HG03039 (cell line): ENCODE data around the gene SLCO4A1.

ENCODE experiments used
- ATAC-seq: cut with Tn5 transposase; IDR thresholded peaks from one replicate; pipeline ENCODE4 v1.9.1; 2021; ENCODE audit warnings: mild to moderate bottlenecking, moderate library complexity; ENCODE audit not compliant: unreplicated experiment

Gene SLCO4A1

DNA sequence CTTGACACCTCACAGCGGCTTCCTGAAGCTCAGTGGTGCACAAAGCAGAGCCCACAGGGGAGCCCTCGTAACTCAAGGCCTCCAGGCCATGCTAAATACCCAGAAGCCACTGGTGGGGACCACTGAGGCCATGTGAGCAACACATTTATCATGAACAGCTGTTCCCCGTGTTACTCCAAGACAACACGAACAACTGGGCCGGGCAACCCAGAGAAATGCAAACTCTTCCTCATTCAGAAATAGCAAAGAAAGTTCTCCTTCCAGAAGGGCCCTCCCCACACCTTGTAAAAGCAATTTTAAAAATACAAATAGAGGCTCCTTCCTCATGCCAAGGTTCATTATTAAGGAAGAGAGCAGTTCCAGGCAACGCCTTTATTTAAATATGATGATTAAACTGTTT lies 36.3 kb upstream of the SLCO4A1 start:
- no peak for ATAC-seq

DNA sequence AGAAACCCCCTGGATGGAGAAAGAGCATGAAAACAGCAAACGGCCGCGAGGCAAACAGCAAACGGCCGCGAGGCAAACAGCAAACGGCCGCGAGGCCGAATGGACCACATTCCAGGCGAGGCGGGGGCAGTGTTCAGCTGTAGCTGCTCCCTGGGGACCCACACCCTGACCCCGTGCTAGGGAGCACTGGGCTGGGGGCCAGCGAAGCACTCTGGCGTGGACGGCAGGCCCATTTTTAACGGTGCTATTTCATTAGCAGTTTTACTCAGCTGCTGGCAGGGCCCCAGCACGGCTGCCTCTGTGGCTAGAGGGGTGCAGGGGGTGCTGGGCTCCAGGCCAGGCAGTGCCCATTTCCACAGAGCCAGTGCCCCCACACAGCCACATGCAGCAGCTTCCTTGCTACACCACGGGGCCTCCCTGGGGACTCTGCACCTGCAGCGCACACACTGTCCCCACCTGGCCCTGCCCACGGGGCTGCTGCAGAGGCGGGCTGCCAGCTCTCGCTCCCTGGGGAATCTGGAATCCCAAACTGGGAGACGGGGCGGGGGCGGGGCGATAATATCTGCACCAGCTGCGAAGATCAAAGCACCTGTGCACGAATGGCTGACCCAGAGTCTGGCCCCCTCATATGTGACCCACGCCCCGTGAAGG lies 35.6 kb upstream of the SLCO4A1 start:
- ATAC-seq, result no peak

DNA sequence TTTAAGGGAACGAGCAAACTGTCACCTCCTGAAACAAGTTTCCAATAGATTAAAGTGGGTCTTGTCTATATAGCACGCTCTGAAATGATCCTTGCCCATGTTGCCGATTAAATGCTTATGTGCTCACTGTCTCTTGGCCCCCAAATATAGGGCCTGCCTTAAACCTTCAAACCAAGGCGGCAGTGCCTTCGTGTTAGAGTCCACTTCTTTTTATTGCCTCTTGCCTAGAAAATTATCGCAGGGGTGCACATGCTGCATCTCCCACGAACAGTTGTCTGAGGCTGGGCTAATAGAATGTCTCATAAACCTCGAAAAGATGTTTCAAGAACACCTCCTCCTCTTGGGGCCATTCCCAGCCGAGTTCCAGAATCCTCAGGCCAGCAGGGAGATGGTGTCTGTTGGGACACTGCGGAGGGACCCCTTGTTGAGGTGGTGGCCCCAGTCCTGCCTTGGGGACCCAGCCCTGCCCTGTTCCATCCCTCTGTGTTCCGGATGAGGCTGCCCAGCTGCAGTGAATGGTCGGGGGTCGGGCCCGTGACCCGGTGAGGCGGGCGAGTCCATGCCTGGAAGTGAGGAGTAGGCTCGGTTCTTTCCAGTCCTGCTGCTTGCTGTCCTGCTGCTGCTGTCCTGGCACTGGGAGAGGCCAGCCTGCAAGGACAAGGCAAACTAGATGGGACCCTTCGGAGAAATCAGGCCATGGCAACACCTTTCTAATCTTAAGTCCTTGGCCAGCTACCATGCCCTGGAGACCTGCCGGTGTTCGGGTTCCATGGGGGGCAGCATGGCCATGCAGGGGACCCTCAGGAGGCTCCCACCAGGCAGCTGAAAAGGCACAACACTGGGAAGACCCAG lies 34.7 kb upstream of the SLCO4A1 start:
- ATAC-seq, result no peak

DNA sequence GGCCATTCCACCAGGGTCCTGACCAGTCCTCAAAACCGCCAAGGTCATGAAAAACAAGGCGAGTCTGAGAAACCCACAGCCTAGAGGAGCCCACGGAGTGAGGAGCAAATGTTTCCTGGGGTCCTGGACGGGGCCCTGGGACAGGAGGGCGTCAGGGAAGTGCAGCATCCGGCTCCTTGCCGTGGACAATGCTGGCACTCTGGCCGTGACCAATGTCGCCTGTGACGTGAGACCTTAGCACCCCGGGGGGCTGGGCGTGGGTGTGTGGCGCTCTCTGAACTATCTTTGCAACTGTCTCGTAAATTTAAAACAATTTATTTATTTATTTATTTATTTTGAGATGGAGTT lies 34.1 kb upstream of the SLCO4A1 start:
- no peak for ATAC-seq

- no peak for ATAC-seq
Measured at GRCh38 chr20:62609279-62609720, 33.0 kb upstream of the SLCO4A1 start.

DNA sequence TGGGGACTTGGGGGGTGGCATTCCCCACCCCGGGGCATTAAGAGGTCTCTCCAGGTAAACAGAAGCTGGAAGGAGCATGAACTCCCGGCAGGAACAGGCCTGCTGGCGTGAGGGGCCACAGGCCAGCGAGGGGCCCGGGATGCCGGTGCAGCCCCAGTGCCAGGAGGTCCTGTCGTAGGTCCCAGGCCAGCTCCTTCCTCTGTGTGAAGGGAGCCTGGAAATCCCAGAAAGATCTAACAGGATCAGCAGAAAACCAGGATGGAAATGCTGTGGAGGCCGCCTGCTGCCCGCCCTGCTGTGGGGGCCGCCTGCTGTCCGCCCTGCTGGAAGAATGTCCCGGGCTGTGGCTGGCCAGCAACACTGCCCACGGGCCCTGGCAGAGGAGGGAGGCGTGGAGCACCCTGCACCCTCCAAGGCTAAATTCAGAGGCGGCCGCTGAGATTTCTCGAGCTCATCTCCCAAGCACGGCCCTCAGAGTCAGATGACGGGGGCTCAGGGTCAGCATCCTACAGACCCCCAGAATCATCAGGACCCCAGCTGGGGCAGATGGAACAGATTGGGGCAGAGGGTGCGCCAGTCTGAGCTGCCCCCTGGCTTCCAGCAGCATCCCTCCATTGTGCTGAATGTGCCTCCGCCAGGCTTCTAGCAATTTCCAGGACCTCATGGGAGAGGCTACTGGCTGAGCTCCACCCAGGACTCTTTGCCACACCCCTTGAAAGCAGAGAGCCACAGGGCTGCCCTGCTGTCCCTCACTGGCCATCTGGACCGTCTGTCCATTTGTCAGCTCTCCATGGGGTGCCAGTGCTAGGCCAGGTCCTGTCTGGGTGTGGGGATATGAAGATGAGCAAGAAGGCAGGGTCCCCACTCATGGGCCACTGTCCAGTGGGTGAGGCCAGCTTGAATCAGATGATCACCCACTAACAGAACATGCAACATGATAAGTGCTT lies 32.2 kb upstream of the SLCO4A1 start:
- ATAC-seq, result no peak

DNA sequence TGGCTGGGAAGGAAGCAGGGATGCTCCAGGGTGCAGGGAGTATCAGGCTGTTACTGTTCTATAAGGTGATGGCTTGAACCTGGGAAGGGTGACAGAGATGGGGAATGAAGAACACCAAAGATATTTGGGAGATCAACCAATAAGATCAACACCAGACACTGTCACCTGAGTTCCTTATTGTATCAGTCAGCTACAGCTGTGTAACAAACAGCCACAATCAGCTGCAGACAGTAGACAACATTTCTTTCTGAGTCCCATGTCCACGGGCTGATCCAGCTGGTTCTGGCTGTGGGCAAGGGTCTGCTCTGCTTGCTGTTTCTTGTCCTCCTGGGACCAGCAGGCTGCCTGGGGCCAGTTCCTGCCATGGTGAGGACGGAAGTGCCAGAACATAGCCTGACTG lies 31.3 kb upstream of the SLCO4A1 start:
- no peak for ATAC-seq

DNA sequence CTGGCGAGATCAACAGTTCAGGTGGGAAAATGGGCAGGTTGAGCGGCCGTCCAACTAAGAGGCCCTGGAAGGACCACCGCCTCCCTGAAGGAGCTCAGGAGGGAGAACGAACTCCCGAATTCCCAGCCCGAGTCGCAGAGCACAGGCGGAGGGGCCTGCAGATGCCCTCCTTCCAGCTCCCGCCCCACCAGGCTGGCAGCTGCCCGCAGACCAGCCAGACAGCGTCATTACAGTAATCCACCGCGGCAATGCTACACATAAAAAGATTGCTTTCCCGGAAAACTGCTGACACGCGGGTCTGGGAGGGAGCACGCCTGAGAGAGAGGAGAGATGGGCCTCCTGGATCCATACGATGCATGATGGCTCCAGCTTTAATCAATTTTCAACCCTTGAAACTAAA lies 30.5 kb upstream of the SLCO4A1 start:
- no peak for ATAC-seq

DNA sequence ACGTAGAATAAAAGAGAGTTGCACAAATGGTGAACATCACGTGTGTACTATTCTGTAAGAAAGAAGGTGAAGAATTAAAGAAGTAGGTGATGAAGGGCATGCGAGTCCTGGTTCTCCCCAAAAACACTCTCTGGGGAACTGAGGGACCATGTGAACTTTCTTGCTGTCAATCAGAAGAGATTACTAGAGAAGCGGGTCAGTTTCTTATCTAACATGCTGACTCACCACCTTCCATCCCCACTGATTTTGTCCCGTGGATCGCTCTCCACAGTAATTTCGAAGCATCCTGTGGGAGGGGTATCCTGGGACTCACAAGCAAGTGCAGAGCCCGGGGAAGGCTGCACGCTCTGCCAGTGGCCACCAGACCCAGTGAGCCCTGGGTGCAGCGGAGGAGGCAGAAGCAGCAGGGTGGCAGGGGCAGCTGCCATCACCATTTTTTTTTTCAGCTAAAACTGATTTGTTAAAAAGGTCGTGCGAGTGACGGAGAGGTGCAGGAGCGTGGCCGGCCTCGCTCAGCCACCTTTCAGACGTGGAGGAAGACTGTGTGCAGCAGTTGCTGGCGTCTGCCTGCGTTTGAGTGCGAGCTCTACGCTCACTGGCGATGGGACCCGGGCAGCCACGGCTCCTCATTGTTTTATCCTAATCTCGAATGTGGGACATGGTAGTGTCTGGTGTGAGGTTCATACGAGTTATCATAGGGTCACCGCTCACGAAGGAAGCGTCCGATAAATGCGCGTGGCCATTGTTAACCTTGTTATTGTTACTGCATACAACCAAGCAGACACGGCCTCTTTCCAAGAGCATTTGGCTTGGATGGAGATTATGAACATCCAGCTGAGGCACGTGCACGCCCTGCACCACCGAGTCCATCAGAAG lies 28.0 kb upstream of the SLCO4A1 start:
- ATAC-seq, result no peak

GRCh38 chr20:62614961-62615680 lies 27.2 kb upstream of the SLCO4A1 start:
- no peak for ATAC-seq

GRCh38 chr20:62615750-62616251 lies 26.5 kb upstream of the SLCO4A1 start:
- no peak for ATAC-seq

DNA sequence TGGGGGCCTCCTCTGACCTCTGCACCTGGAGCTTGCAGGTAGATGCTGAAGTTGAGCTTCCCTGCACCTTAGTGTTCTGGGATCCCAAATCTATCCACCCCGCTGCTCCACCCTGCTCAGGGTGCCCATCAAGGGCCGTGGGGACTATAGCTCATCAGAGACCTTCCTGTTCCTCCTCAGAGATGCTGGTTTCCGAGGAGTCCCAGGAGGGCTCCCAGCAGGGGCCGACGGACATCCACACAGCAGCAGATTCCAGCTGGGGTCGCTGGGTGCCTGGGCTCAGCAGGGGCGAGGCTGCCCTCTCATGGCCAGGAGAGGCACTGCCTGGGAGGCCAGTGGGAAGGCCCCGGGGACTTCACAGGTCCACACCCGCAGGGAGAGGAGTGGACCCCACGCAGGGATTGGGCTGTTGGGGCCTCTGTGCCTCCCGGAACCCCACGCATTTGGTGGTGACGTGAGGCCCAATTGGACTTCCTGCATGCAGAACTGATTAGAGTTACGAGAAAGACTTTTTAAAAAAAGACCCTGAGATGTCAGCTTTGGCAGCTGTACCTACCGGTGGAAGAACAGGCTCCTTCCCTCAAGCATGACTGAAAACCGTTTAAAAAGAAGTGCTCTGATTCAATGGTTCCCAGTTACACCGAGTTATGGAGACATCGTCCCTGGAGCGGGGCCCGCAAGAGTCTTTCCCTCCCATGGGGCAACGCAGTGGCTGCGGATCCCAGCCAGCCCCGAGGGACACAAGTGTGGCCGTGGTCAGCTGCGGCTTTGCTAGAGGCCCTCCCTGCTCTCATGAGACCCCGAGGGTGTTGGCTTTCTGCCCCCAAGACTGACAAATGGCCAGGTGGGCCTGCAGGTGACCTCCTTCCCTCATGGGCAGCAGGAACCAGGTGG lies 25.3 kb upstream of the SLCO4A1 start:
- no peak for ATAC-seq

DNA sequence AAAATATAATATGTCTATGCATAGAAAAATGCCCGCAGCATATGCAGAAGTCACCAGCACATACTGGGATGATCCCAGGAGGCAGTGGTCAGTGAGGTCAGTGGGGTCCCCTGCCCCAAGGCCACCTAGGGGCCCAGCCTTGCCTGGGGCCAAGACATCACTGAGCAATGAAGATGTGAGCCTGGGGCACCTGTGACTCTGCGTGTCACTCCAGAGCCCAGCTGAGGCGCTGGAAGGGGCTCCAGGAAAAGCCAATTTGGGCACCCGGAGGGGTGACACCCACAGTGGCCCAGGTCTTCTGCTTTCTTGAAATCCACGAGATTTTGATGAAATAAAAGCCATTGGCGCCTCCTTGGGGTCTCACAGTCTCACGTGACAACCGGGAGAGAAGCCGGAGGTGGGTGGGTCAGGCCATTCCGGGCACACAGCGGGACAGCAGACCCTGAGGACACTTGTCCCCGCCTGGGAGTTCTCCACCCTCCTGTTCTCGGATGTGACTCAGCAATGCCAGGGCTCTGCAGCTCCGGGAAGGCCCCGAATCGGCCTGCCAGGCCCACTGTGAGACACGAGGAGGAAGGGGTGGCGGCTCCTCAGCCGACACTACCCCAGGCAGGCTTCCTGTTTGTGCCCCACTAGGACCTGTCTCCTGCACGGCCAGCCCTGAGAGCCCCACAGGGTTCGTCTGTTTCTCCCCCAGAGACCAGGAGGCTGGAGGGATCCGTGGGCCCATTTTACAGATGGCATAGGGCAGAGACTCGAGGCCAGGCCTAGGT lies 24.4 kb upstream of the SLCO4A1 start:
- ATAC-seq, result no peak

- ATAC-seq, result no peak
Measured at GRCh38 chr20:62618611-62619529, 23.4 kb upstream of the SLCO4A1 start.

- no peak for ATAC-seq
Measured at GRCh38 chr20:62620625-62621024, 21.7 kb upstream of the SLCO4A1 start.

DNA sequence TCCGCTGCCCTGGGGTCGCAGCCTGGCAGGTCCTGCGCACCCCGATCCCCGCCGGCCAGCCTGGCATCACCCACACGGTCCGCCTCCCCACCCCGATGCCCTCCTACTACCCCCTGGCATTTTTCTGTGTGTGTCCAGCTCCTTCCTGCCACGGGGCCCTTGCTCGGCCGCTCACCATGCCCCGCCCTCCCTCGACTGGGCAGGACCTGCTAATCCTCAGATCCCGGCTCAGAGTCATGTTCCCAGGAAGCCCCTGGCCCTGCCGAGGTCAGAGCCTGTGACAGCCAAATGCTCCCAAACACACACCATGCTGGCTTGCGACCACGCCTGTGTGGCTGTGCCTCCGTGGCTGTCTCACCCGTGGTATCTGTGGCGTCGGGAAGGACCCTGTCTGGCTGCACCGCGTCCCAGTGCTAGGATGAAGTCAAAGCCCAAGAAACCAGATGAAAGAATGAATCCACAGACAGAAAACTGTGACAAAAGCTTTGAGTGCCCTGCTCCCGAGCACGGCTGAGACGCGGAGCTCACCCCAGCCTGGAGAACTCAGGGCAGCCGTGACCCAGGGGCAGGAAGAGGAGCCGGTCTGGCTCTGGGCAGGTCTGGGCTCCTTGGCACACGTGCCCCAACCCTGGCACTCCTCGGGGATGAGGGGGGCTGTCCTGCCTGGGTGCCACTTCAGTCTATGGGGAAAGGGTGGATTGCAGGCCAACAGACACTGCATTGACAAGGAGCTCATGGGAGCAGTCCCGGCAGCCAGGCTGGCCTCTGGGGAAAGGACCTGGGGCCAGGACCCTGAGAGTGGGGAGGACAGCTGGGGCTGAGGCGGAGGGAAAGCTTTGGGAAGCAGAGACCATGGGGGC lies 20.8 kb upstream of the SLCO4A1 start:
- ATAC-seq, result no peak
